ENCODE measurements around the gene SEC16A.
"Not testable (repeated sequence)": the region's sequence is repeated elsewhere in the genome, so short reads cannot be mapped to it uniquely, and the experiment has no call there.

DNA sequence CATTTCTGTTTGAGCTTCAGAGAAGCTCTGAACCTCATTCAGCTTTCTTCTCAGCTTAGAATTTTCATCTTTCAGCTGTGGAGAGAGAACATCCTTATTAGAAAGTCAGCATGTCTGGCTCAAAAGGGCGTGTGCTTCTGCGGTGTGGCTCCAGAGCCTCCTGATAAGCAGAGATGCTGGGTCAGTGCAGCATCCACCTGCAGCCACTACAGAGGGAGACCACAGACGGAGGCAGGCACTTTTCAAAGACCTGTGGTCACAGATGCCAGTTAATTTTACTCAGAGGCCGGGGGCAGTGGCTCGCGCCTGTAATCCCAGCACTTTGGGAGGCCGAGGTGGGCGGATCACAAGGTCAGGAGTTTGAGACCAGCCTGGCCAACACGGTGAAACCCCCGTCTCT lies 76.9 kb downstream of the SEC16A start:
- TF ChIP-seq, protein P1, sequence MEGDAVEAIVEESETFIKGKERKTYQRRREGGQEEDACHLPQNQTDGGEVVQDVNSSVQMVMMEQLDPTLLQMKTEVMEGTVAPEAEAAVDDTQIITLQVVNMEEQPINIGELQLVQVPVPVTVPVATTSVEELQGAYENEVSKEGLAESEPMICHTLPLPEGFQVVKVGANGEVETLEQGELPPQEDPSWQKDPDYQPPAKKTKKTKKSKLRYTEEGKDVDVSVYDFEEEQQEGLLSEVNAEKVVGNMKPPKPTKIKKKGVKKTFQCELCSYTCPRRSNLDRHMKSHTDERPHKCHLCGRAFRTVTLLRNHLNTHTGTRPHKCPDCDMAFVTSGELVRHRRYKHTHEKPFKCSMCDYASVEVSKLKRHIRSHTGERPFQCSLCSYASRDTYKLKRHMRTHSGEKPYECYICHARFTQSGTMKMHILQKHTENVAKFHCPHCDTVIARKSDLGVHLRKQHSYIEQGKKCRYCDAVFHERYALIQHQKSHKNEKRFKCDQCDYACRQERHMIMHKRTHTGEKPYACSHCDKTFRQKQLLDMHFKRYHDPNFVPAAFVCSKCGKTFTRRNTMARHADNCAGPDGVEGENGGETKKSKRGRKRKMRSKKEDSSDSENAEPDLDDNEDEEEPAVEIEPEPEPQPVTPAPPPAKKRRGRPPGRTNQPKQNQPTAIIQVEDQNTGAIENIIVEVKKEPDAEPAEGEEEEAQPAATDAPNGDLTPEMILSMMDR (IDR thresholded peaks at IDR 0.05; ENCODE audit: low read depth, low read length, missing input control), result not testable (repeated sequence)
- not testable (repeated sequence) for TF ChIP-seq FOXA1 (IDR thresholded peaks at IDR 0.05); TAF1 (conservative IDR thresholded peaks at IDR 0.05); SP1 (IDR thresholded peaks at IDR 0.05); GABPA (IDR thresholded peaks at IDR 0.05 in 1 of 2, conservative IDR thresholded peaks at IDR 0.05 in 1 of 2); ATF3 (IDR thresholded peaks at IDR 0.05)
- TF ChIP-seq, protein P2, sequence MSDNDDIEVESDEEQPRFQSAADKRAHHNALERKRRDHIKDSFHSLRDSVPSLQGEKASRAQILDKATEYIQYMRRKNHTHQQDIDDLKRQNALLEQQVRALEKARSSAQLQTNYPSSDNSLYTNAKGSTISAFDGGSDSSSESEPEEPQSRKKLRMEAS (IDR thresholded peaks at IDR 0.05), result not testable (repeated sequence)

Data from liver (tissue), 3 donors.